Measurements from ENCODE around the gene PPIH. TPM values are rescaled to one million over a fixed set of nuclear protein-coding genes. Genes with fewer than 3 reads are reported as not detected.
A peak's percentile ranks its signal among the peaks of the same experiment; 100 is the strongest.

Gene PPIH
- total and polyA plus RNA-seq, 2 of the 13 experiments (the other 11 are each of a cell fraction or from before 2014, with no cell fraction given) = 29.9 to 72.6 TPM

GRCh38 chr1:42720868-42721267, 62.6 kb downstream of the PPIH start:
- Histone ChIP-seq H3K79me2 (ENCODE audit: insufficient read depth, low read length) (no peaks in the 10 kb centered on the region), H3K27me3 (ENCODE audit: control insufficient read depth in 1 of 2, insufficient read depth in 2 of 2, low read length in 2 of 2) (no peaks in the 10 kb centered on the region), H3K27ac (ENCODE audit: extremely low read length, insufficient read depth, low read length) (no peak overlapping the region), H3K4me3 (replicated peaks in 1 of 3; ENCODE audit: insufficient read depth in 1 of 3, low read depth in 2 of 3, low read length in 3 of 3) (no peak overlapping the region), H3K9ac (ENCODE audit: insufficient read depth, low read depth, low read length) (no peak overlapping the region), H4K20me1 (ENCODE audit: insufficient read depth, low read length) (no peaks in the 10 kb centered on the region), H3K36me3 (replicated peaks in 1 of 2; ENCODE audit: control insufficient read depth in 1 of 2, insufficient read depth in 2 of 2, low read length in 2 of 2) (peaks cover 0 to 4% of the 10 kb centered on the region in 2 experiments; a peak in 1 of 5 replicates), H3K9me3 (ENCODE audit: low read length) (no peaks in the 10 kb centered on the region), H3K4me1 (ENCODE audit: insufficient read depth, low read length) (peaks cover 16% of the 10 kb centered on the region), H3K4me2 (ENCODE audit: low read depth, low read length) (peak overlapping the region; percentile 57), H2AFZ (ENCODE audit: low read length) (no peak overlapping the region)
- peak; percentile 69 for DNase-seq (ENCODE audit: low spot score)
- in situ Hi-C loops (cut with HindIII; ENCODE audit: extremely low pct_ligation_motif_present, low pct_unique_long_range_greater_than_20kb) = no loop called here
- intact Hi-C loops (cut with micrococcal nuclease; ENCODE audit: unreplicated experiment) = no loop called here
- ChIA-PET CTCF (ENCODE audit: low intra/inter-chr PET ratio, low total read pairs) (no interaction called here), POLR2A (no interaction called here)
- 25% methylated on average over 1 of the region's 1 CpG for WGBS (ENCODE audit: low lambda C conversion rate)
- peak; percentile 75 for FAIRE-seq
- ATAC-seq = peak; percentile 96
- no TSS peak for BruUV-seq (replicated peaks)
- TF ChIP-seq RNF2 (conservative IDR thresholded peaks at IDR 0.05; ENCODE audit: low read depth) (no peak), ZNF260 (CRISPR knock-in tag; IDR thresholded peaks at IDR 0.05; ENCODE audit: borderline replicate concordance, low read depth) (no peak), CREBL2 (CRISPR knock-in tag; IDR thresholded peaks at IDR 0.05; ENCODE audit: borderline replicate concordance) (no peak), GPN1 (CRISPR knock-in tag; IDR thresholded peaks at IDR 0.05; ENCODE audit: borderline replicate concordance) (no peak), KAT2B (IDR thresholded peaks at IDR 0.05; ENCODE audit: borderline replicate concordance, low read depth, low read length) (no peak), GMEB1 (CRISPR knock-in tag; IDR thresholded peaks at IDR 0.05; ENCODE audit: borderline replicate concordance) (no peak), RBFOX2 (IDR thresholded peaks at IDR 0.05; ENCODE audit: low read depth, low read length) (no peak), PCBP2 (optimal IDR thresholded peaks at IDR 0.05; ENCODE audit: low read depth, low read length, poor library complexity, severe bottlenecking) (no peak), TBP (CRISPR knock-in tag; IDR thresholded peaks at IDR 0.05) (no peak), ZNF800 (CRISPR knock-in tag; IDR thresholded peaks at IDR 0.05) (no peak), USF2 (IDR thresholded peaks at IDR 0.05; ENCODE audit: low read depth, low read length) (no peak), USF2 (CRISPR knock-in tag; IDR thresholded peaks at IDR 0.05; ENCODE audit: borderline replicate concordance) (no peak), ZNF546 (CRISPR knock-in tag; conservative IDR thresholded peaks at IDR 0.05) (no peak), ZNF451 (CRISPR knock-in tag; IDR thresholded peaks at IDR 0.05) (no peak), ZNF251 (CRISPR knock-in tag; IDR thresholded peaks at IDR 0.05) (no peak), GRHL1 (CRISPR knock-in tag; conservative IDR thresholded peaks at IDR 0.05) (no peak), ZNF343 (CRISPR knock-in tag; IDR thresholded peaks at IDR 0.05) (no peak), ZKSCAN1 (IDR thresholded peaks at IDR 0.05; ENCODE audit: low read length) (no peak), ZNF737 (CRISPR knock-in tag; IDR thresholded peaks at IDR 0.05; ENCODE audit: borderline replicate concordance) (no peak)
